22Rv1 (cell line): ENCODE measurements around the gene PPP4R4.

Experiments
- ZFX ChIP-seq: fragments of 450-650 bp; IDR thresholded peaks from 2 replicates; pipeline ENCODE4 v1.6.1; 2017; ENCODE audit warnings: antibody characterized with exemption, borderline replicate concordance
- TF ChIP-seq, protein P1 (sequence below): fragments of 450-650 bp; IDR thresholded peaks from 2 replicates; pipeline ENCODE4 v1.5.1; 2017; ENCODE audit warnings: mild to moderate bottlenecking

DNA sequence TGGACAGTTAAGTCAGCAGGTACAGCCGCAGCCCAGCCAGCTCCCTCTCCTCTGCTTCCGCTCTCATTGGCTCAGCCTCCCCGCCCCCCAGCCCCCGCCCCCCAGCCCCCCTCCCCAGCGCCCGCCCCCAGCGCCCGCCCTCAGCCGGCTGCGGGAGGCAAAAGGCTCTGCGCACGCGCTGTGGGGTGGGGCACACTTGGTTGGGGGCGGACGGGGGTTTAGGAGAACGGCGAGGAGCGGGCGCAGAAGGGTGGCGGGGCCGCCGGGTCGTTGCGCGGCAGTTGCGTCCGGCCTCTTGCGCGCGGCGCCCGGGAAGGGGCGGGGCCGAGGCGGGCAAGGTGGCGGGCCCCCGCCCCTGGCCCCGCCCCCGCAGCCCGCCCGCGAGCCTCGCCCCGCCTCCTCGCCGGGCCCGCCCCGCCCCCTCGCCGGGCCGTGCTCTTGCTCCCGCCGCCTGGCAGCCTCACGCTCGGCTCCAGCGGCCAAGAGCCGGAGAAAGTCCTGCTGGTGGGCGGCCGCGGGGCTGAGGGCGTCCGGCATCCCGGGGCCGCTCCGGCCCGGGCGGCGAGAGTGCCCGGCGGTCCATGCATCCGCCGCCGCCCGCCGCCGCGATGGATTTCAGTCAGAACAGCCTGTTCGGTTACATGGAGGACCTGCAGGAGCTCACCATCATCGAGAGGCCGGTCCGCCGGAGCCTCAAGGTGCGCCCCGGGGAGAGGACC, at the start of gene PPP4R4:
- TF ChIP-seq, protein P1, sequence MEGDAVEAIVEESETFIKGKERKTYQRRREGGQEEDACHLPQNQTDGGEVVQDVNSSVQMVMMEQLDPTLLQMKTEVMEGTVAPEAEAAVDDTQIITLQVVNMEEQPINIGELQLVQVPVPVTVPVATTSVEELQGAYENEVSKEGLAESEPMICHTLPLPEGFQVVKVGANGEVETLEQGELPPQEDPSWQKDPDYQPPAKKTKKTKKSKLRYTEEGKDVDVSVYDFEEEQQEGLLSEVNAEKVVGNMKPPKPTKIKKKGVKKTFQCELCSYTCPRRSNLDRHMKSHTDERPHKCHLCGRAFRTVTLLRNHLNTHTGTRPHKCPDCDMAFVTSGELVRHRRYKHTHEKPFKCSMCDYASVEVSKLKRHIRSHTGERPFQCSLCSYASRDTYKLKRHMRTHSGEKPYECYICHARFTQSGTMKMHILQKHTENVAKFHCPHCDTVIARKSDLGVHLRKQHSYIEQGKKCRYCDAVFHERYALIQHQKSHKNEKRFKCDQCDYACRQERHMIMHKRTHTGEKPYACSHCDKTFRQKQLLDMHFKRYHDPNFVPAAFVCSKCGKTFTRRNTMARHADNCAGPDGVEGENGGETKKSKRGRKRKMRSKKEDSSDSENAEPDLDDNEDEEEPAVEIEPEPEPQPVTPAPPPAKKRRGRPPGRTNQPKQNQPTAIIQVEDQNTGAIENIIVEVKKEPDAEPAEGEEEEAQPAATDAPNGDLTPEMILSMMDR = no peak
- TF ChIP-seq ZFX = no peak
